MM.1S (cell line): Measurements from ENCODE around the gene PPFIA2.

Experiments
- DNase-seq: peaks from one replicate; pipeline ENCODE4 v3.0.0-alpha.2; 2015
- H2AFZ ChIP-seq: fragments of 300-600 bp; sonication (generic); 2 replicates; pipeline ENCODE4 v1.6.0; 2016; ENCODE audit warnings: antibody characterized with exemption, low read length
- H3F3A ChIP-seq: fragments of 300-600 bp; sonication (generic); 2 replicates; pipeline ENCODE4 v1.6.1; 2016; ENCODE audit warnings: mild to moderate bottlenecking, antibody characterized with exemption, low read length, moderate library complexity, mixed read lengths; ENCODE audit not compliant: insufficient read depth
- H3K27ac ChIP-seq: fragments of 300-600 bp; sonication (generic); 2 replicates; pipeline ENCODE4 v1.5.1; 2016; ENCODE audit warnings: mild to moderate bottlenecking, low read length
- H3K27me3 ChIP-seq: fragments of 300-600 bp; sonication (generic); replicated peaks from 2 replicates; pipeline ENCODE4 v1.6.0; 2016; ENCODE audit warnings: low read length; ENCODE audit not compliant: insufficient read depth
- H3K36me3 ChIP-seq: fragments of 300-600 bp; sonication (generic); replicated peaks from 2 replicates; pipeline ENCODE4 v1.6.1; 2016; ENCODE audit warnings: mild to moderate bottlenecking, low read length, mixed read lengths; ENCODE audit not compliant: insufficient read depth
- H3K4me1 ChIP-seq: fragments of 300-600 bp; sonication (generic); 2 replicates; pipeline ENCODE4 v1.6.1; 2016; ENCODE audit warnings: low read length, mixed read lengths
- H3K4me2 ChIP-seq: fragments of 300-600 bp; sonication (generic); 2 replicates; pipeline ENCODE4 v1.6.0; 2016; ENCODE audit warnings: low read depth, low read length
- H3K4me3 ChIP-seq: fragments of 300-600 bp; sonication (generic); 2 replicates; pipeline ENCODE4 v1.5.1; 2016; ENCODE audit warnings: low read length, mixed read lengths
- H3K79me2 ChIP-seq: fragments of 300-600 bp; sonication (generic); 2 replicates; pipeline ENCODE4 v1.6.1; 2016; ENCODE audit warnings: mixed run types, low read length, mixed read lengths
- H3K9ac ChIP-seq: fragments of 300-600 bp; sonication (generic); 2 replicates; pipeline ENCODE4 v1.6.1; 2016; ENCODE audit warnings: low read length, mixed read lengths
- H3K9me2 ChIP-seq: fragments of 300-600 bp; sonication (generic); replicated peaks from 2 replicates; pipeline ENCODE4 v1.6.1; 2016; ENCODE audit warnings: mild to moderate bottlenecking, low read length, mixed read lengths; ENCODE audit not compliant: insufficient read depth
- H3K9me3 ChIP-seq: fragments of 300-600 bp; sonication (generic); replicated peaks from 2 replicates; pipeline ENCODE4 v1.6.1; 2016; ENCODE audit warnings: mild to moderate bottlenecking, low read length, mixed read lengths; ENCODE audit not compliant: insufficient read depth
- H4K20me1 ChIP-seq: fragments of 300-600 bp; sonication (generic); 2 replicates; pipeline ENCODE4 v1.6.1; 2016; ENCODE audit warnings: mild to moderate bottlenecking, low read length, moderate library complexity, mixed read lengths; ENCODE audit not compliant: insufficient read depth
- CTCF ChIP-seq: fragments of 300-600 bp; sonication (generic); IDR thresholded peaks from 2 replicates; pipeline ENCODE4 v1.5.1; 2016; ENCODE audit warnings: antibody characterized with exemption, low read length, mixed read lengths
- EZH2 ChIP-seq: fragments of 300-600 bp; sonication (generic); optimal IDR thresholded peaks from 2 replicates; pipeline ENCODE3; 2017; ENCODE audit warnings: low read depth, mild to moderate bottlenecking, antibody characterized with exemption, low read length, mixed read lengths
- EZH2phosphoT487 ChIP-seq: fragments of 300-600 bp; sonication (generic); IDR thresholded peaks from 2 replicates; pipeline ENCODE4 v1.6.1; 2018; ENCODE audit warnings: antibody characterized with exemption, low read length

PPFIA2 gene

GRCh38 chr12:81257947-81258551 is 501.1 kb downstream of the PPFIA2 start:
- Histone ChIP-seq H3K4me2 (no peak overlapping the region), H2AFZ (no peak overlapping the region), H3K27ac (no peak overlapping the region), H3K79me2 (no peaks in the 10 kb centered on the region), H4K20me1 (no peaks in the 10 kb centered on the region), H3K4me1 (no peaks in the 10 kb centered on the region), H3K9me2 (no peaks in the 10 kb centered on the region), H3K9ac (no peak overlapping the region), H3F3A (no peaks in the 10 kb centered on the region), H3K9me3 (no peaks in the 10 kb centered on the region), H3K36me3 (no peaks in the 10 kb centered on the region), H3K27me3 (no peaks in the 10 kb centered on the region), H3K4me3 (no peak overlapping the region)
- TF ChIP-seq CTCF (peak; percentile 42), EZH2 (no peak), EZH2phosphoT487 (no peak)
- DNase-seq = peak; percentile 62

GRCh38 chr12:81255947-81256346 is 503.2 kb downstream of the PPFIA2 start:
- H3K27ac ChIP-seq = no peak overlapping the region
- H3F3A ChIP-seq = no peaks in the 10 kb centered on the region
- no peak overlapping the region for H3K4me3 ChIP-seq
- no peaks in the 10 kb centered on the region for H3K9me2 ChIP-seq
- no peaks in the 10 kb centered on the region for H3K4me1 ChIP-seq
- H3K27me3 ChIP-seq = no peaks in the 10 kb centered on the region
- H4K20me1 ChIP-seq = no peaks in the 10 kb centered on the region
- no peak overlapping the region for H3K9ac ChIP-seq
- H3K9me3 ChIP-seq = no peaks in the 10 kb centered on the region
- DNase-seq = no peak
- H3K4me2 ChIP-seq = no peak overlapping the region
- H3K36me3 ChIP-seq = no peaks in the 10 kb centered on the region
- H2AFZ ChIP-seq = no peak overlapping the region
- no peaks in the 10 kb centered on the region for H3K79me2 ChIP-seq
- TF ChIP-seq CTCF (no peak), EZH2 (no peak), EZH2phosphoT487 (no peak)

GRCh38 chr12:81255456-81255855 is 503.7 kb downstream of the PPFIA2 start:
- Histone ChIP-seq H3K9me3 (no peaks in the 10 kb centered on the region), H3K4me1 (no peaks in the 10 kb centered on the region), H3F3A (no peaks in the 10 kb centered on the region), H3K36me3 (no peaks in the 10 kb centered on the region), H3K4me2 (no peak overlapping the region), H3K9ac (no peak overlapping the region), H4K20me1 (no peaks in the 10 kb centered on the region), H3K79me2 (no peaks in the 10 kb centered on the region), H2AFZ (no peak overlapping the region), H3K27me3 (no peaks in the 10 kb centered on the region), H3K4me3 (no peak overlapping the region), H3K27ac (no peak overlapping the region), H3K9me2 (no peaks in the 10 kb centered on the region)
- no peak for TF ChIP-seq CTCF
- no peak for TF ChIP-seq EZH2phosphoT487
- no peak for TF ChIP-seq EZH2
- no peak for DNase-seq
